ENCODE data around the gene UBE2C.

The UBE2C gene

GRCh38 chr20:45776931-45777330 is 35.5 kb upstream of the UBE2C start:
- no peak overlapping the region for H3K27ac ChIP-seq (ENCODE audit: low read length)
- TF ChIP-seq EZH2phosphoT487 (IDR thresholded peaks at IDR 0.05; ENCODE audit: low read length) = no peak
- no peak for TF ChIP-seq CTCF (IDR thresholded peaks at IDR 0.05; ENCODE audit: low read length)
- no peak for TF ChIP-seq EZH2 (optimal IDR thresholded peaks at IDR 0.05; ENCODE audit: low read depth, low read length)
- H3K9me3 ChIP-seq (replicated peaks; ENCODE audit: insufficient read depth, low read length) = no peaks in the 10 kb centered on the region
- no peak overlapping the region for H3K4me2 ChIP-seq (ENCODE audit: low read depth, low read length)
- no peaks in the 10 kb centered on the region for H3K79me2 ChIP-seq (ENCODE audit: low read length)
- H3K9ac ChIP-seq (ENCODE audit: low read length) = no peak overlapping the region
- no peak for DNase-seq
- H3K36me3 ChIP-seq (replicated peaks; ENCODE audit: insufficient read depth, low read length) = no peaks in the 10 kb centered on the region
- no peaks in the 10 kb centered on the region for H3F3A ChIP-seq (ENCODE audit: insufficient read depth, low read length)
- H3K9me2 ChIP-seq (replicated peaks; ENCODE audit: insufficient read depth, low read length) = no peaks in the 10 kb centered on the region
- no peak overlapping the region for H2AFZ ChIP-seq (ENCODE audit: low read length)
- H4K20me1 ChIP-seq (ENCODE audit: insufficient read depth, low read length) = no peaks in the 10 kb centered on the region
- H3K4me3 ChIP-seq (ENCODE audit: low read length) = no peak overlapping the region
- H3K27me3 ChIP-seq (replicated peaks; ENCODE audit: insufficient read depth, low read length) = no peaks in the 10 kb centered on the region
- no peaks in the 10 kb centered on the region for H3K4me1 ChIP-seq (ENCODE audit: low read length)

- no peak overlapping the region for H2AFZ ChIP-seq (ENCODE audit: low read length)
- no peaks in the 10 kb centered on the region for H3F3A ChIP-seq (ENCODE audit: insufficient read depth, low read length)
- no peaks in the 10 kb centered on the region for H3K4me1 ChIP-seq (ENCODE audit: low read length)
- no peaks in the 10 kb centered on the region for H3K79me2 ChIP-seq (ENCODE audit: low read length)
- DNase-seq = no peak
- TF ChIP-seq CTCF (IDR thresholded peaks at IDR 0.05; ENCODE audit: low read length) (no peak), EZH2phosphoT487 (IDR thresholded peaks at IDR 0.05; ENCODE audit: low read length) (no peak), EZH2 (optimal IDR thresholded peaks at IDR 0.05; ENCODE audit: low read depth, low read length) (no peak)
- H3K27me3 ChIP-seq (replicated peaks; ENCODE audit: insufficient read depth, low read length) = no peaks in the 10 kb centered on the region
- no peak overlapping the region for H3K27ac ChIP-seq (ENCODE audit: low read length)
- no peaks in the 10 kb centered on the region for H3K9me3 ChIP-seq (replicated peaks; ENCODE audit: insufficient read depth, low read length)
- H3K4me2 ChIP-seq (ENCODE audit: low read depth, low read length) = no peak overlapping the region
- no peaks in the 10 kb centered on the region for H3K36me3 ChIP-seq (replicated peaks; ENCODE audit: insufficient read depth, low read length)
- no peaks in the 10 kb centered on the region for H4K20me1 ChIP-seq (ENCODE audit: insufficient read depth, low read length)
- H3K9me2 ChIP-seq (replicated peaks; ENCODE audit: insufficient read depth, low read length) = no peaks in the 10 kb centered on the region
- H3K9ac ChIP-seq (ENCODE audit: low read length) = no peak overlapping the region
- no peak overlapping the region for H3K4me3 ChIP-seq (ENCODE audit: low read length)
Observed at GRCh38 chr20:45779011-45779915, 33.2 kb upstream of the UBE2C start.

- Histone ChIP-seq H3K9ac (ENCODE audit: low read length) (no peak overlapping the region), H3K79me2 (ENCODE audit: low read length) (no peaks in the 10 kb centered on the region), H4K20me1 (ENCODE audit: insufficient read depth, low read length) (no peaks in the 10 kb centered on the region), H3F3A (ENCODE audit: insufficient read depth, low read length) (no peaks in the 10 kb centered on the region), H3K27ac (ENCODE audit: low read length) (no peak overlapping the region), H3K4me2 (ENCODE audit: low read depth, low read length) (no peak overlapping the region), H3K9me3 (replicated peaks; ENCODE audit: insufficient read depth, low read length) (no peaks in the 10 kb centered on the region), H3K4me1 (ENCODE audit: low read length) (no peaks in the 10 kb centered on the region), H3K4me3 (ENCODE audit: low read length) (no peak overlapping the region), H3K36me3 (replicated peaks; ENCODE audit: insufficient read depth, low read length) (no peaks in the 10 kb centered on the region), H3K27me3 (replicated peaks; ENCODE audit: insufficient read depth, low read length) (no peaks in the 10 kb centered on the region), H3K9me2 (replicated peaks; ENCODE audit: insufficient read depth, low read length) (no peaks in the 10 kb centered on the region), H2AFZ (ENCODE audit: low read length) (no peak overlapping the region)
- no peak for DNase-seq
- no peak for TF ChIP-seq EZH2 (optimal IDR thresholded peaks at IDR 0.05; ENCODE audit: low read depth, low read length)
- TF ChIP-seq EZH2phosphoT487 (IDR thresholded peaks at IDR 0.05; ENCODE audit: low read length) = no peak
- no peak for TF ChIP-seq CTCF (IDR thresholded peaks at IDR 0.05; ENCODE audit: low read length)
Observed at GRCh38 chr20:45780159-45780558, 32.3 kb upstream of the UBE2C start.

Data from MM.1S (cell line).